HG03280 (cell line): ENCODE measurements around the gene H2AZ2.
"Not testable (repeated sequence)": the region's sequence is repeated elsewhere in the genome, so short reads cannot be mapped to it uniquely, and the experiment has no call there.

ENCODE experiments used
- ATAC-seq: cut with Tn5 transposase; IDR thresholded peaks from one replicate; pipeline ENCODE4 v1.9.1; 2021; ENCODE audit warnings: mild to moderate bottlenecking, moderate library complexity; ENCODE audit not compliant: unreplicated experiment

H2AZ2 gene

GRCh38 chr7:44787762-44788161, 60.1 kb downstream of the H2AZ2 start:
- no peak for ATAC-seq

GRCh38 chr7:44787041-44787440, 60.8 kb downstream of the H2AZ2 start:
- no peak for ATAC-seq

DNA sequence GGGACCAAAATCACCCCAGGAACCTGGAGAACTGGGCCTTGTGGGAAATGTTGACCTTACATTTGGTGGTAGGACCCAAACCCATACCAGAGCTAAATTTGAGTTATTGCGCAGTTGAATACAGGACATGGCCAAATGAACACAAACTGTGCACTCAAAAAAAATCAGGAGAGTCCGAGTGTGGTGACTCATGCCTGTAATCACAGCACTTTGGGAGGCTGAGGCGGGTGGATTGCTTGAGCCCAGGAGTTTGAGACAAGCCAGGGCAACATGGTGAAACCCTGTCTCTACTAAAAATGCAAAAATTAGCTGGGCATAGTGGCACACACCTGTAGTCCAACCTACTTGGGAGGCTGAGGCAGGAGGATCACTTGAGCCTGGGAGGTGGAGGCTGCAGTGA, 62.7 kb downstream of the H2AZ2 start:
- ATAC-seq, result not testable (repeated sequence)

GRCh38 chr7:44784364-44784763, 63.5 kb downstream of the H2AZ2 start:
- no peak for ATAC-seq

DNA sequence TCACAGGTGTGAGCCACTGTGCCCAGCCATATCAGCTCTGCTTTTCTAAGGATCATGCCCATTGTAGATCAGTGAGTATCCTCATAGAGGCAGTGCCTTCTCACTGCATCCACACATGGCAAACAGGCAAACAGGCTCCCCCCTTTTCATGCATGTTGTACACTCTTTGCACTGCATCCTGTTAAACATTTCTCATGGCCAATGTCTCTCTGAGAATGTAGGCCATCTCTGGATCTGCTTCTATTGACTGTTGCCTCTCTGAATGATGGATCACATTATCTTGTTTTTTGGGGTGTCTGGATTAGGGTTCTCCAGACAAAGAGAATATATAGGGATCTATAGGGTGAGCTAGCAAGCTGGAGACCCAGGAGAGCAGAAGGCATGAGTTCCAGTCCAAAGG, 64.5 kb downstream of the H2AZ2 start:
- ATAC-seq, result no peak

GRCh38 chr7:44782460-44782859, 65.4 kb downstream of the H2AZ2 start:
- ATAC-seq, result no peak
